ENCODE data around the gene CES2.

The CES2 gene

DNA sequence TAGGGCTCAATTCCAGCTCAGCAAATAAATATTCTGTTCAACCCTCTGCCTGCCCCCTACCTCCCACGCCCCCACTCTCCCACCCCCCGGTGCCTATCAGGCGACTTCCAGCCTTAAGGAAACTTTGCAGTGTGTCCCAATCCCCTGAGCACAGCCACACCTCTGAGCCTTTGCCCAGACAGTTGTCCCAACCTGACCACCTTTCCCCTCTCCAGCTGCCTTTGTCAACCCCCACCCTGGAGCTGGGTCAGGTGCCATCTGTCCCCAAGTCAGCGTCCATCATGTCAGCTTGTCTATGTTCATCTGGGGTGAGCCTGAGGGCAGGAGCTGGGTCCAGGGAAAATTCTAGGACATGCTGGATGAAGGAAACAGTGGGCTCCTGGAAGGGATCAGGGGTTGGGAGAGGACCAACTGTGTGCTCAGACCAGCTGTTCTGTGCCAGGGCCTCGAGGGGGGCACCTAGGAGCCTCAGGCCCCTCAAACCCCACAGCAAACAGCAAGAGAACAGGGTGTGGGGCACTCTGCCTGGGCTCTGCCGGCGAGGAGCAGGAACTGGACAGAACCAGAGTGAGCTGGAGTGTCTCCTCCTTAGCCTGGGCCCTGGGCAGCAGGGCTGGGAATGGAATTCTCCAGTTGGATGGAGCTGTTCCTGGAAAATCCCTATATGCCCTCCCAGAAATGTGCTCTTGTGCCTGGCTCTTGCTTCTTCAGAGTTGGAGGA, 34.4 kb upstream of the CES2 start:
- no peak overlapping the region for H3K4me3 ChIP-seq (ENCODE audit: low read depth, low read length)
- DNase-seq (ENCODE audit: low read depth), result no peak

DNA sequence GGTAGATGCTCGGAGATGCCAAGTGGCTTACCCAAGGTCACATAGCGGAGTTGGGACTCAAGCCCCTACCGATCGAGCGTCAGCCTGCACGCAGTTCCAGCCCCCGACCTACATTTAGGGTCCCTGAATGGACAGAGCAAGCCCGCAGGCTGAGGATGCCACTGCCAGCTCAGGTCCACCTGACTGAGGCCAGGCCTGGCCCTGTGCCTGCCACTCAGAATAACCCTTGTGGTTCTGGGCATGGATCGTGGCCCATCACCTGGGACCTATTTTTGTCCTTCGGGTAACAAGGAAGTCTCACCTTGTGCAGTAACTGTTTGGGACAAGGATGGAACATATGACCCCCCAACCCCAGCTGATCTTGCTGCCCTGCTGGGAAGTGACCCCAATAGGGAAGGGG, 33.7 kb upstream of the CES2 start:
- no peak overlapping the region for H3K4me3 ChIP-seq (ENCODE audit: low read depth, low read length)
- no peak for DNase-seq (ENCODE audit: low read depth)

DNA sequence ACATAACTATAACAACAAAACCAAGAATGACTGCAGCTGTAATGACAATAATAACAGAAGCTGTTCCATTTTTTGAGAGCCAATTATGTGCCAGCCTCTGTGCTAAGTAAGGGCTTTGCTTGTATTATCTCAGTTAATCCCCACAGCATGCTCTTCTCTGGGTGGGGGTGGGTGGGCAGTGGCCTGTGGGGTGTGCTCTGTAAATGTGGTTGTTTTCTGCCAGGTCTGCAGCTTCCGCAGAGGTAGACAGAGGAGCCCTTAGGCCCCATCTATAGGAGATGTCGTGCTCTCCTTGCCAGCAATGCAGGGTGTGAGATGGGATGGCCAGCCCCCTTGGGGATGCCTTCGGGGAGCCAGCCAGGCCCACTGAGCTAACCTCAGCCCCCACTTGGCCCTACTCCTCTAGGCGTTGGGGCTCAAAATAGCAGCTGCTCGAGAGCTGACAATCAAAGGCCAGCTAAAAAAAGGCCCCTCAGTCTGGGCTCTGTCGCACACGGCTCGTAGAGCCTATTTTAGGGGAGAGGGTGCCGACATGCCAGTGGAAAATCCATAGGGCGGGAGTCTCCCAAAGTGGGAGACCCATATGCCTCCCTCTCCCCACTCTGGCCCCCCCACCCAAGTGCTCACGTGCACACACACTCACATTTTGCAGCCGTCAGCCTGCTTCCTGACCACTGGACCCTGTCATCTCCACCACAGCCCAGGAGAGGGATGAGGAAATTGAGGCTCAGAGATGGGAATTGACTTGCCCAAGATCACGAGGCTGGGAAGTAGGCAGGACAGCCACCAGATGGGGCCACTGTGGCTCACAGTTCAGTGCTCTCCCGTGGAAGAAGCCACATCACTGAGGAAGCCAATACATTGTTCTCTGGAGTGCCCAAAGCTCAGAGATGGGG, 32.4 kb upstream of the CES2 start:
- no peak for DNase-seq (ENCODE audit: low read depth)
- no peak overlapping the region for H3K4me3 ChIP-seq (ENCODE audit: low read depth, low read length)

DNA sequence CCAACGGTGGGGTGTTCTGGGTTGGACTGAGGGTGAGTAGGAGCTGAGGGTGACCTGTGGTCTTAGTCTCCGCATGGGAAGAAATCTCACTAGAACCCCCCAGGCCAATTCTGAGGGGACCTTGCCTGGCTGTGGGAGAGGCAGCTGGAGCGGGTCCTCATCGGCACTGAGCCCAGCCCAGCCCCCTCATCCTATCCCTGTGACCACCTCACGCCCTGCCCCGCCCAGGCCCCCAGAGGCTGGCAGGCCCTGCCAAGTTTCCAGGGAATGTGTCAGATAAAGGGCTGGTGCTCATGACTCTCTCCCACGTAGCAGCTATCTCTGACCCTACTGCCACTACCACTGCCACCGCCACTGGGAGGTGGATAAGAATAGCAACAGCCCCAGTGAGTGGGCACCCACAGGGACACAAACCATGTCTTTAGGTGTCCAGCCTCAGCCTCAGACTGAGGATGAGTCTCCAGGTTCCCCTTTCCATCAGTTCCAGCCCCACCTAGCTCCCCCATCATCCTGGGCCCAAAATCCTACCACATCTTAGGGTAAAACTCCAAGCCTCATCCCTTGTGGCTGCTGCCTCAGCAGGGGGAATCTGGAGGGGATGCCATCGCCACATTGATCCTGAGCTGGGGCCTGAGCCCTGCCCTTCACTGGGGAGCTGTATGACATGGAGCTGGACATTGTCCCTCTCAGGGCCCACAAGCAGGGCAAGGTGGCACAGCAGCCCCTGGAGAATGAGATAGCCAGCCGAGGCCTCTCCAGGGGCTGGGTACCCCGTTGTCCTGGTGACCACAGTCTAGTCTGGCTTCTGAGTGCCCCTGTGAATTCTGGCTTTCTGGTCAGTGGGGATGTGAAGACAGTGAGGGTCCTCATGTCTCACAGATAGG, 31.5 kb upstream of the CES2 start:
- H3K4me3 ChIP-seq (ENCODE audit: low read depth, low read length), result no peak overlapping the region
- no peak for DNase-seq (ENCODE audit: low read depth)

DNA sequence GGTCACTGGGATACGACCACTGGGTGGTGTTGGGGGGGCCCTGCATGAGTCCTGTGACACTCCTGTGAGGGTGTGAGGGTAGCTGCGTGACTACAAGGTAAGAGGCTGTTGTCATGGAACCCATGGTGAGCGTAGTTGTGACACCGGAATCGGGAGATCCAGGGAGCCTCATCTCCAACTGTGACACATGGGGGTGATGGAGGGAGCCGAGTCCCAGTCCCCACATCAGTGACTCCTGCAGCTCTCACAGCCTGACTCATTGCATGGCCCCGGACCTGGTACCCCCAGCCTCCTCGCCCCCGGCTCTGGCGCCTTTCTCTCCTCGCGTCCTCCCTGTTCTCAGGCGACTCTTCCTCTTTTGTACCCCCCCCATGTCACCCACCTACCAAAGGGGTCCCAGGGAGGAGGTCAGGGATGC, 30.9 kb upstream of the CES2 start:
- no peak for DNase-seq (ENCODE audit: low read depth)
- no peak overlapping the region for H3K4me3 ChIP-seq (ENCODE audit: low read depth, low read length)

DNA sequence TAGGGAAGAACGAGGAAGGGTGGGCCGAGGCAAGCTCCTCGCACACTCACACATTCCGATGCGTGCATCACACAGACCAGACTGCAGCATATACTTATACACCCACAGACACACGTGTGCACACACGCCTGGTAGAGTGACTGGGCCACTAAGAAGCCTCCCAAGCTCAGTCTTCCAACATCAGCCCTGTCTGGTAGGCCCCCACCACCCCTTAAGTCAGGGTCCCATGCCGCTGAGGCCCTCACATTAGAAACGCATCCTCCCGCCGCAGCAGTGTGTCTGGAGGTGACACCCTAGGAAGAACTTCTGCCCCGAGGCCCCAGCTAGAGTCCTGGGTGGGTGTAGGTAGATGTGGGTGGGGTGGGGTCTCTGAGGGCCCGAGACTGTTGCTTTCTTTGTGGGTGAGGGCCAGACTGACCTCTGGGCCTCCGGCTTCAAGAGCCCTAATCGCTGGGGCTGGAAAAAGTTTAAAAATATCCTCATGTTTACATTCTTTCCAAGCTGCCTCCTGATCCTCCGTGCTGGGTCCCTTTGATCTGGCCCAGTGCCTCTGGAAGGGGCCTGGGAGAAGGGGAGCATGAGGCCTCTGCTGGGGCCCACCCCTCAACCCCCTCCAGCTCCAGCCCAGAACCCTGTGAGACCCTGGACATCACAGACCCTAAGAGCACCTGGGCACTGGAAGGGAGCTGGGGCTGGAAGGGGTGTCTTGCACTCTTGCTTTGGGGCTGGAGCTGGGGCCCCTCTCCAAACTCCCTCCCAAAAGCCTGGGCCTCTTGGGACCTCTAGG, 30.3 kb upstream of the CES2 start:
- no peak for DNase-seq (ENCODE audit: low read depth)
- no peak overlapping the region for H3K4me3 ChIP-seq (ENCODE audit: low read depth, low read length)

DNA sequence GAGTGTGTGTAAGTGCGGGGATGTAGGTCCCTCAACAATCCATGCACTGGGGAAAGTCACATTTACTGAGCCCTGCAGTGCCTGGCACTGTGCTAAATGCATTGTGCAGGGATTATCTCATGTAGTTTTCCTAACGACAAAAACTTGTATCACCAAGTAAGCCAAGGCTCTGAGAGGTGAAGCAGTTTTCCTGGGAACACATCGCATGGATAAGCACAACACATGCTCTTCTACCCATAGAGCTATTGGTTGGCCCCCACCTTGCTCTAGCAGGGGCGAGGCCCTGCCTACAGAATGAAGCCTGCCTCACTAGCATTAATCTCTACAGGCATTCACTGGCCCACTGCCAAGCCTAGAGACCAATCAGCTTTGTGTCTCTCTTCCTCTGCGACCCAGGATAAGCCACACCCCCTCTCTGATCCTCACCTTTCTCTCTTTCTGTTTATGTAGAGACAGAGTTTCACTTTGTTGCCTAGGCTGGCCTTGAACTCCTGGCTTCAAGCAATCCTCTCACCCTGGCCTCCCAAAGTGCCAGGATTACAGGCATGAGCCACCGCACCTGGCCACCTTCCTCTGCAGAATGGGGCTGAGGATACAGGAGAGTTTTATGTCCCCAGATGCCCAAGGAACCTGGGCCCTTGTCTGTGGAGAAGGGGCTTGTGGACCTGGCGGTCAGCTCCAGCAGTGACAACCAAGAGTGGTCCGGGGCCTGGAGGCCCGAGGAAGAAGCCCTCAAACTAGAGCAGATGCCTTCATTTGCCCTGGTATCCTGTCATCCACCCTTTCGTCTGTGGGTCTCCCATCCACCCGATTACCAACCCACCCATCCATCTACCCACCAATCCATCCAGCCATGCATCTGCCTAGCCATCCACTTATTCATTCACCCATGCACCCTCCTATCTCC, 29.4 kb upstream of the CES2 start:
- H3K4me3 ChIP-seq (ENCODE audit: low read depth, low read length), result no peak overlapping the region
- DNase-seq (ENCODE audit: low read depth), result no peak

DNA sequence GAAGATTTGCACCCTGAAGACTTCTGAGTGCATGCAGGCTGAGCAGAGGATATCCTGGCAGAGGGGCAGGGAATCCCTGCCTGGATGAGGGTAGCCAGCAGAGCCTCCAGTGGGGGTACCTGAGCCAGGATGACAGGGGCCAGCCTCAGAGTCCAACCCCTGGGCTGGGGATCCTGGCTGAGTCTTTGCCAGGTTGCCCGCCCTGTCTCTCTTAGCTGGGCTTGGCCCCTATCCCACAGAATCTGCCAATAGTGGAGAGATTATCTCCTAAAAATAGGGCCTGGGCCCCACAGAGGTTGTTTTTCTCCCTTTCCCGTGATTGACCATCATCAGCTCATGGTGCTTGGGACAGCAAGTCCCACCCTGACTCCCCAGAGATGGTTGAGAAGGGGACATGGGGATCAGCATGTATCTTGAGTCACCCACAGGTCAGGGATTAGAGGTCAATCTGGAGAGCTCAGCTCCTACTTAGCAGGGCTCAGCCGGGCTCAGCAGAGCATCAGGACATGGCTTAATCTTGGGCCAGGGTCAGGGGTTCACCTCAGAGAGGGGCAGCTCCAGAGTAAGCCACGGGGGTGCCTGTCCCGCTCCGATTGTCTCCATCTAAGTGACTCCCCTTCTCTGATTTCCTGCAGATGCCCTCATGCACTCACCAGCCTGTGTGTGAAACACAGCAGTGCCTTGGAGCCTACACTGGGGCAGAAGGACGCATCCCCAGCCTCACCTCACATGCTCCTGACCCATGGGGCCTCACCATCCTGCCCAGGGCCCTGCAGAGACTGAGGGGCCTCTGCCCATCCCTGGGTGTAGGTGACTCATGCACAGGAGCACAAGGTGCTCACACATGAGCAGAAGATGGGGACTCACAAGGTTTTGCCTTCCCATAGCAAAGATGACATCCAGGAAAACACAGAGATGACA, 28.1 kb upstream of the CES2 start:
- no peak for DNase-seq (ENCODE audit: low read depth)
- no peak overlapping the region for H3K4me3 ChIP-seq (ENCODE audit: low read depth, low read length)

DNA sequence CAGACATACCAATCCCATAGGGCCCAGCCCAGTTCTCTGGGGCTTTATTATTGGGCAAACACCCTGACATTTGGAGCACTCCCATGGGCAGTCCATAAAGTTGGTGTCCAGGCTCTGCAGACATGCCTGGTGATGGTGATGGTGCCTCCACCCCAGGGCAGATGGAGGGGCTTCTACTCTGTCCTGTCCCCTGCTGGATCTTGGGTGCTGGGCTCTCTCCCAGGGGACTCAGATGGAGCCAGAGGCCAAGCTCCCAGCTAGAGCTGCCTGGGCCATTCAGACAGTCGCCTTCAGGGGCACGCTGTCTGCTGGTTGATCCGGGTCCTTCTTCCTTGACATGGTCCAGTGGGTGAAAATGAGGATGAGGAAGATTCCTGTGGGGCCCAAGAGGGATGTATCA, 27.2 kb upstream of the CES2 start:
- no peak overlapping the region for H3K4me3 ChIP-seq (ENCODE audit: low read depth, low read length)
- DNase-seq (ENCODE audit: low read depth), result no peak

DNA sequence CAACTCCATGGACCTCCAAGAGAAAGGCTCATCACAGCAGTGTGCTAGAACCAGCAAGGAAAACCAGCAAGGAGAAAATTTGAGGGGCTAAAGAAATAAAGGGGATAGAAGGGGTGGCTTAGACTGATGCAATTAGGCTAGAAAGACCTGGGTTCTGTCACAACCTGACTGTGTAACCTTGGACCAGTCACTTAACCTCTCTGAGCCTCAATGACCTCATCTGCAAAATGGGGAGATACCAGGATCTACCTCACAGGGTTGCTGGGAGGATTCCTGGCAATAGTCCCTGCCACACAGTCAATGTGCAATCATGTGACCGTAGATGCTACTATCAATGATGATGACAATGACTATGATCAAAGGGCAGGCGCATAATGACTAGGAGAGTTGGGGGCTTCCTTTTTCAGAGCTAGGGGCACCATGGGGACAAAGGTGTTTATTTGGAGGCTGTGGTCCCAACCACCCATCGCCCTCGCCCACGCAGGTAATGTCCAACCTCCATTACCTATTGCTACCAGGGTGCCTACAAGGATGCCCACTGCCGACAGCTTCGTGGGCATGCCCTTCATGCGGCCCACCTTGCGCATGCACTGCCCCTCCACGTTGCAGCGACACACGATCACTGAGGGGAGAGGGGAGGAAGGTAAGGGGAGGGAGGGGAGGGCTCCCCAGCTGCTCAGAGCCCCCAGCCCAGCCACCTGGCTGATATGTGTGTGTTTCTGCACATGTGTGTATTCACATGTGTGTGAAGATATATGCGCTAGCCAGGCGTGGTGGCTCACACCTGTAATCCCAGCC, 26.4 kb upstream of the CES2 start:
- H3K4me3 ChIP-seq (ENCODE audit: low read depth, low read length), result no peak overlapping the region
- no peak for DNase-seq (ENCODE audit: low read depth)

DNA sequence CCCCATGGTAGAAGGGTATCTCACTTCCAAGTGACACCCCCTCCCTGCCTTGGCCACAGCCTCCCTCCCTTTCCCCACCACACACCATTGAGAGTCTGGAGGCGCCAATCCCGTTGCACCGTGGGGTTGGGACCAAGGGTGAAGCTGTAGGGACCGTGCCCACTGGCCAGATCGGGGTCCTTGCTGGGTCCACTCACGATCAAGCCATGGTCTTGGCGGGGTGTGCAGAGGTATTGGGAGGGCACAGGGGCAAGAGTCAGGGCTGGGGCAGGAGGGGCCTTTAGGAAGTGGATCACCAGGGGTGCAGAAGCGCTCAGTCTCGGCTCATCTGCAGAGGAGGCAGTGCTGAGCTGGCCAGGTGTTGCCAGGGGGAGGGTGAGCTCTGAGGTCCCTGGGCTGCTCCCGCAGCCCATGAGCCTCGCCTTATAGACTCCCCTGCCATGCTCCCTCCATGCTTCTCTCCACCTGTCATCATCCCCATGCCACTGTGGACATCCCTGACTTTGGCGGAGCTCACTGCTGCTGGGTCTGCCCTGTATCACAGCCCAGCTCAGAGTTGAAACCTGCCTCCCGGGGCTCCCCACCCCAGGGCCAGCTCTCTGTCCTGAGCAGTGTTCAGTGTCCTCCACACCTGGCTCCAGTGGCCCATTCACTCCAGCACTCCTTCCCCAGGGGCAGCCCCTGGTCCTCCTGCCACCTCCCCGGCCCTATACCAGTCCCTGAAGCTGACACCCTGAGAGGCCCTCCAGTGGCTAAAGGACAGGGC, 25.0 kb upstream of the CES2 start:
- H3K4me3 ChIP-seq (ENCODE audit: low read depth, low read length), result no peak overlapping the region
- no peak for DNase-seq (ENCODE audit: low read depth)

DNA sequence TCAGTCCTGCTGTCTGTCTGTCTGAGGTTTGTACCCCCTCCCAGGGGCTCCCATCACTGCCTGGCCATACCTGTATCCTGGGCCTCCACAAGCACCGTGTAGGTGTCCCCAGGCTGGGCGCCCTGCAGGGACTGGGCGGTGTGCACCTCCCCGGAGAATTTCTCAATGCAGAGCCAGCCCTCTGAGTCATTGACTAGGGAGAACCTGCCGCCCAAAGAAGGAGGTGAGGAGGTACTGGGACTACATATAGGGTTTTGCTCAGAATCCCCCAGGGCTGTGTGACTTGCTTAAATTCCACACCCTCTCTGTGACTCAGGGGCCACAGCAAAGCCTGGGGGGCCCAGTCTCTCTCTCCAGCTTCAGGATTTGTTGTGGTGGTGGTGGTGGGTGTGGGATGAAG, 24.2 kb upstream of the CES2 start:
- no peak overlapping the region for H3K4me3 ChIP-seq (ENCODE audit: low read depth, low read length)
- DNase-seq (ENCODE audit: low read depth), result no peak

DNA sequence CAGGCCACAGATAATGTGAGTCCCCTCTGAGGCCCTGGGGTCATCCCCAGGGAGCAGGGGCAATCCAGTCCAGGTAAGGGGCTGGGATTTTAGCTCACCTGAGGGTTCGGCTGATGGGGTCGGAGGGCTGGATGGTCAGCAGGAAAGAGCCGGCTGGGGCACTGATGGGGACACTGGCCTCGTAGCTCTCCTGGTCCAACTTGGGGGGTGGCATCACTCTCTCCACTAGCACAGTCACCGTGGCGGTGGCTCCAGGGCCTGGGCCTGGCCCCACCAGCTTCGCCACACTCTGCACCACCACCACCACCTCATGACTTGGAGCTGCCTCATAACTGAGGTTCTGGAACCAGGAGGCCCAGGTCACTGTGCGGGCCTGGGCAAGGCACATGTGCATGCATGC, 23.5 kb upstream of the CES2 start:
- no peak for DNase-seq (ENCODE audit: low read depth)
- no peak overlapping the region for H3K4me3 ChIP-seq (ENCODE audit: low read depth, low read length)

DNA sequence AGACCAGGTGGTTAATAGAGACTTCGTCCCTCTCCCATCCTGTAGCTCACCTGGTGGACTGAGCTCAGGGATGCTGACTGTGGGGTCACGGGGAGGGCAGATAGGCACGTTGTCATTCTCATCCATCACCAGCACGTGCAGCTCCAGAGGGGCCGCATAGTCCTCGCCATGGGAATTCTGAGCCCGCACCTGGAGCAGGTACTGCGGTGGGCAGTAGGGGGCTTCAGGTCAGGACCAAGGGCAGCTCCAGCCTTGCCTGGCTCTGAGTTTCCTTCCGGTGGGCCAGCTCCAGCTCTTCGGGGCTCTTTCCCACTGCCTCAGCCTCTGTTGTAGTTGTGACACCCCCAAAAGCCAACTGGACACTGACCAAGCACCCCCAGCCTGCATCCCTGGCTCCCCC, 22.2 kb upstream of the CES2 start:
- no peak for DNase-seq (ENCODE audit: low read depth)
- H3K4me3 ChIP-seq (ENCODE audit: low read depth, low read length), result no peak overlapping the region

DNA sequence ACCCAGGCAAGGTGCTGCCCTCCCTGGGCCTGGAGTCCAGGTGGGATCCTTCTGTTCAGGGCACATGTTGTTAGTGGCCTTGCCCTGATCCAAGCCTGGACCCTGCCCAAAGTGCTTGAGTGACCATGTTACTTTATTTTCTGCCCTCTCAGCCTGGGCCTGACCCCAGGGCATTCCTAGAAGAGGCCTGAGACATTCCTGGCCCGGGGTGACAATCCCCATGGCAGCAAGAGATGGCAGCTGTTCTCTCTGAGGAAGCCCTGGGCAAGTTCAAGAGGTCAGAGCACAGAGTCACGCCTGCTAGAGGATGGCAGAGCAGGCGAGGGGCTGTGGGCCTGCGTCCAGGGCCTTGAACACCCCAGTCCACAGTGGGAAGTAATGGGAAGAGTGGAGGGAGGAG, 21.6 kb upstream of the CES2 start:
- DNase-seq (ENCODE audit: low read depth), result no peak
- H3K4me3 ChIP-seq (ENCODE audit: low read depth, low read length), result no peak overlapping the region

DNA sequence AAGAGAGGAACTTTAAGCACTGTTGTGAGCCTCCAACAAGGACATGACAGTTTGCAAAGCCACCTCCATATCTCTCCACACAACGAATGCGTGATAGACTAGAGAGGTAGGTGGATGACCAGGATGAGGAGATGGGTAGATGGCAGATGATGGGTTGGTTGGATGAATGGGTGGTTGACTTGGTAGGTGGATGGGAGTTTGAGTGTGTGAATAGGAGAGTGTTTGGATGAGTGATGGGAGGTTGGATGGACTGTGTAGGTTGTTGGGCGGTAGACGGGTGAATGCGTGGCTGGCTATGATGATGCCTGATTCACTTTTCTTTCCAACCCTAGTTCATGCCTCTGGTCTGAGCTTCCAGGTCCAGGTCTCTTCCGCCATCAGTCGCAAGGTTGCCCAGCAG, 20.8 kb upstream of the CES2 start:
- no peak for DNase-seq (ENCODE audit: low read depth)
- no peak overlapping the region for H3K4me3 ChIP-seq (ENCODE audit: low read depth, low read length)
